Measurements from ENCODE around the gene CTNNBIP1.

The CTNNBIP1 gene

DNA sequence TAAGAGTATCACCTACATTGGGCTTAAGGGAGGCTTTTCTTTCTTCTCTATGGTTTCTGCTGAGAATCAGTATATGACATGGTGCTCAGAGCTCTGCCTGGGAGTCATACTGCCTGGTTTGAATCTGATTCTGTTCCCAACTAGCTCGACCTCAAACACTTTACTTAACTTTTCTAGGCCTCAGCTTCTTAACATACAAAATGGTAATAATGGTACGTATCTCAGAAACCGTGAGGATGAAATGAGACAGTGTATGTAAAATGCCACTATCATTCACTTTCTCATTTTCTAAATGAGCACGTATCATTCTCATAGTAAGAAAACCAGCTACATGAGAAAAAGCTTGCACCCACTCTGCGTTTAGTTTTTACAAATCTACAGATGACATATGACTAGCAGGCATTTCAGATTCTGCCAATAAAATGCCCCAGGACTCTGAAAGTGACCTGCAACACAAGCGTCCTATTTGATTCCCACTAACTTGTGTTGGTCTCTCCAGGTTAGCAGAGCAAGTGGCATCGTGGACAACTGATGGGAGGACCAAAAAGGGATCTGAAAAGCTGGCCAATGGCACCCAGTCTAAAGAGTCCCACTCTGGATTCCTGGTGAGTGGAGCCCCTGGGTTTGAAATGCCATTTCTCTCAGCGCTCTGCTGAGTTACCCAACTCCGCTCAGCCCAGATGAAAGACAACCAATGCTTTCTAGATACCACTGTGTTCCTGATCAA lies 6.1 kb downstream of the CTNNBIP1 start:
- no peak for DNase-seq

DNA sequence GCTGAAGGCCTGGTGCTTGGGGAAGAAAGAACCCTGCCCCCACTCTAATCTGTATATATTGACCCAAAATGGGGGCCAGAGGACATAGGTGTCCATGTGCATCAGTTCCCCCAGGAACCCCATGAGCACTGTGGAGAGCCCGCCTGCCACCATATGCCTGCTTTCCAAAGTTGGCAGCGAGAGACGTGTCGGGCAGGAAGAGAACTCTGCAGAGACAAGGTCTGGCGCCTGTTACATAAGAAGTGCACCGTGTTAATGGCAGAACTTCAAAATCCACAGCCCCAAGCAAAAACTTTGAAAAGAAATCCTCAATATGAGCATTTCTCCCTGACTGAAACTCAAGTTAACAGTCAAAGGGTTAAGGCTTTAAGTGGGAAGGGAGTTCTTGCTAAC lies 8.0 kb downstream of the CTNNBIP1 start:
- no peak for DNase-seq

DNA sequence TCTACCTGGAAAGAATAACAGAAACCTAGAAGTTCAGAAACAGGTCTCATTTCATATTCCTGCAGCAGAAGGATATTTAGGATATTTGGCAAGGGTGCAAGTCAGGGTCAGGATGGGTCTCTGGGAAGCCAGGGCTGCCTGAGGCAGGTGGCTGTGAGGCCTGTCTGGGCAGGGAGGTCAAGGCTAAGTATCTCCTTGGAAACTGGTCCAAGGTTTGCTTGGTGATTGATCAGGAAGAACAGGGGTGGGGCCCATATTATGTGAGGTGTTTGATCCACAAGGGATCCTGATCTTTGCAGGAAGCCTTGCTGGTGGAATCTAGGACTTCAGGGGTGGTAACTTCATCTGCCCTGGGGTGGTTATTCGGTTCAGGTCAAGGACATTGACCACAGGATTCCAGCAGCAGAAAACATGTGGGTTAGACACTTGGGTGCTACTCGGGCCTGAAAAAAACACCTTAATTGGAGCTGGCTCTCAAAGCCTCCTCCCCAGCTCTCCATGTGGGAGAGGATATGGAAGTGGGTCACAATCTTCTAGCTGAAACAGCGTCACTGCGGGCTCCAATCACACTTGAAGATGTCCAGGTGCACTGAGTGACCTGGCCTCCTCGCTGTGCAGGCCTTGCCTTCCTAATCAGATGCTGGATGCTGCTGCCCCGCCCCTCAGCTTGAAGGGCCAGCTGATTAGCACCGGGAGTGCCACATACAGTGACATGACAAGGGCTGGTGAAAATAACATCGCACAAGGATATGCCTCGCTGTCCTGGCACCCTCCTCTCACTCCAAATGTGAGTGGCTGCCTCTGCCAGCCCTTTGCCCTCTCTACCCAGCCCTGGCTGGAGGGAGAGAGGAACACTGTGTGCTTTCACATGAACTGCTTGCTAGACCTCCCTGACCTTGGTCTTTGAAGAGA lies 8.7 kb downstream of the CTNNBIP1 start:
- DNase-seq: no peak

DNA sequence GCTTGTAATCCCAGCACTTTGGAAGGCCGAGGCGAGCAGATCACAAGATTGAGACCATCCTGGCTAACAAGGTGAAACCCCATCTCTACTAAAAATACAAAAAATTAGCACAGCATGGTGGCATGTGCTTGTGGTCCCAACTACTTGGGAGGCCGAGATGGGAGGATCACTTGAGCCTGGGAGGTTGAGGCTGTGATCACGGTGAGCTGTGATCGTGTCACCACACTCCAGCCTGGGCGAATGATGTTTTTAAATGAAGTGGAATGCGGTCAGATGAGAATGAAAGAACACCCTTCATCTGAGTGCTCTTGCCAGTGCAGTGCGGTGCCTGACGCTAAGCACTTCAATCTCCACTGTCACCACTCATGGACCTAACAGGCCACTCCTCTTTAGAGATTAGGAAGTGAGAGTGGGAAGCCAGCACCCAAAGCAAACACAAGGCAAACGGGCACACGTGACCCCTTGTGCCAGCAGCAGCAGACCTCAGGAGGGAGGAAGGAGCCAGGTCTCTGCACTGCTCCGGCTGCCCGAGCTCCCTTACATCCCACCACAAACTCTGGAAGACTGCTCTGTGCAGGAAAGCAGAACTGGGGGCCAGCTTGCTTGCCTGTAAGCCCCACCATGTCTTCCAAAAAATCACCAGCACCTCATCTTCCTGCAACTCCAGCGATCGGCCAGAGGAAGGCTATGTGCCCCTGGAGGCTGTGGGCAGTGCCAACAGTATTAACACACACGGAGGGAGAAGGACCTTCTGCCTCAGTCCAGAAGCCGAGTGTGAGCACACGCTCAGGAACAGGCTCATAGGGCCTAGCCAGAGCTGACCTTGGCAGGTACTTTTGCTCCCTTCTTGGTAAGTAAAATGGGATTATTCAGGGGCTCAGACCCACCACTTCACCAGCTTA lies 9.7 kb downstream of the CTNNBIP1 start:
- no peak for DNase-seq

DNA sequence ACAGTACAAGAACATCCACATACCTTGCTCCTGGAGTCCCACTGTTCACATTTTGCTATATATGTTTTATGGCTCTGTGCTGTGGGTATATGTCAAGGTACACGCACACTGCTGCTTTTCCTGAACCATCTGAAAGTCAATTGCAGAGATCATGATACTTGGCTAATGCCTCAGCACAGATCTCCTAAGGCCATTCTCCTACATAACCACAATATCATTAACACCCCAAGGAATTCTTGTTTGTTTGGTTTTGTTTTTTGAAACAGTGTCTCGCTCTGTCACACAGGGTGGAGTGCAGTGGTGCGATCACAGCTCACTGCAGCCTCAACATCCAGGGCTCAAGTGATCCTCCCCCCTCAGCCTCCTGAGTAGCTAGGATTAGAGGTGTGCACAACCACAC lies 16.0 kb downstream of the CTNNBIP1 start:
- DNase-seq: no peak

DNA sequence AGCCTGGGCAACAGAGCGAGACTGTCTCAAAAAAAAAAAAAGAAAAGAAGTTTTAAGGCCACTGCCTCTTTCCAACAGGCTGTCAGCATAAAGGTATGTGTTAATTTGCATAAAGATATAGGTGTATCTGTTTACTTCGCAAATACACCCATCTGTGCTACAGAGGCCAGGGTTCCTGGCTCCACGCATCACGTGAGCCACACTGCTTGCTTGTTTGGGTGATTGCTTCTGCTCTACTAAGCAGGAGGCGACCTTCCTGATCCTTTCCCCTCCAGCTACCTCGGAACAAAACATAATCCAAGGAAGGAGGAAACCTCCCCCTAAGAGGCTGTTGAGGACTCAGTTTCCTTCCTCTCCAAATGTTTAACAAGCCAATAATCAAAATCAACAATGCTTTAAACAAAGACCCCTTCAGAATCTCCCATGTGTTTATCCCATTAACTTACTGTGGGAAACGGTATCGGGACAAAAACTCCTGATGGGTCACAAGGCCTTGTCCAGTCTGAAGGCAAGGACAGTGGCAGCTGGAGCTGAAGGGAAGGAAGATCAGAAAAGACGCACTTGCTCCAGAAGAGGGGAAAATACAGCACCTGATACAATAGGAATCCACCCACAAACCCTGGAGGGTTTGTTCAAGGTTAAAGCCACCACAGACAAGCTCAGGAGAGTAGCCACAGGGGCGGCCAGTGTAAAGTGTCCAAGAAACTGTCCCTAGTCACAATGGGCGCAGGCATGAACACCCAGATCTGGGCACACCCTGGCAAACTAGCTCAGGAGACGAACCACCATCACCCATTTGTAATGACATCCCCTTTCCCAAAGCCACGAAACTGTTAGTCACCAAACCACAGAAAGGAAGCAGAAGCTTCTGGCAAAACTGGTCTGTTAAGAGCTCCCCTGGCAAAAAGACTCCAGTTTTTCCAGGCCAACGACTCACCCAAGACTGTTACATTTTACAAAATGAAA lies 17.2 kb downstream of the CTNNBIP1 start:
- no peak for DNase-seq

DNA sequence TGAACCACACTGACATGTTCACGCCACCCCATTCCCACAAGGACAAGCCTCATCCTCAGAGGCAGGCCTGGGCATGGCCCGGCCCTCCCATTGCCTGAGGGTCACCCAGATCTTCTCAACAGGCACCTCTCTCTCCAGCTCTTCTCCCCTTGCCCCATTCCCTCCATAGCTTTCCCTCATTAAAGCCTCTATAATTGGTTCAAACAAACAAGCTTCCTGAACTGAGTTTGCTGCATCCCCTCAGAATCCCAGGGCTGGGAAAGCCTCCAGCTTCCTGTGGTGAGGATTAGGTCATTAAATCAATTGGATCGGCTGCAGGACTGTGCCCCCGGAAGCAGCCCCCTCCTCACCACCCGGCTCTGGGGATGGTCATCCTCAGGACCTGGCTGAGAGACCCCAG lies 18.9 kb downstream of the CTNNBIP1 start:
- no peak for DNase-seq

DNA sequence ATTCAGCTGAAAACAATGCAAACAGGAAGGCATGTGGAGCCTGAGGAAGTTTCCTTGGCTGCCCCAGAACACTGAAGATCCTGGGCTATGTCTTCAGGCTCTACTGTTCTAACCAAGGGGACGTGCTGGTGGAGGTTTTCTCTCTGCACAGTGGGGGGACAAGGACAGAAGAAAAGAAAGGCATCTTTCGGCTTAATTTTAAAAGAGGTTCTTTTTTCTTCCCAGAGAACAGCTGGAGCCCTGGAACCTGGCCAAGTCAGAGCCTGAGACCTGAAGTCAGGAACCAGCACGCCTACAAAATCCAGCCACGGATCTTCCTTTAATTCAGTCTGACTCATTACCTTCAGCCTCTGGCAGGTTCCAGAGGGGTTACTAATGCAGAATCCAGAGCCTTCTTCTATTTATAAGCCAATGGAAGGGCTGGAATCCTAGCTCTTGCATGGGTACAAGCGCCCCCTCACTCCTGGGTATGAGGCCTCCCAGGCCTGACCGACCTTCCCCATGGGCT lies 19.8 kb downstream of the CTNNBIP1 start:
- peak; percentile 38 for DNase-seq

DNA sequence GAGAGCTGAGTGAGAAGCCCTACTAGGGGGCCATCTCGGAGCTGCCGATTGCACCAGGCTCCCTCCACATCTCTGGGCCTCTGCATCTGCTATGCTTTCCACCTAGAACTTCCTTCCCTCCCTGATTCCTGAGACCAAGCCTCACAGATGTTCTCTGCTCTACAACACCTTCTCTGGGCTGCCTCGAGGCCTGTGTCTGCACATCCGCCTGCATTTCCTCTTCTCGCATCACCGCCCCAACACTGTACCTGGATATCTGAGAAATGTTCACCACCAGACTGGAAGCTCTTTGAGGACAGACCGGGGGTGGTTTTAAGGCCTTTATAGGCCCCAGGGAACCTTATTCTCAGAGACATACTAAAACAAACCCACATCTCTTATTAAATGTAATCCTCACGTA lies 20.7 kb downstream of the CTNNBIP1 start:
- no peak for DNase-seq

DNA sequence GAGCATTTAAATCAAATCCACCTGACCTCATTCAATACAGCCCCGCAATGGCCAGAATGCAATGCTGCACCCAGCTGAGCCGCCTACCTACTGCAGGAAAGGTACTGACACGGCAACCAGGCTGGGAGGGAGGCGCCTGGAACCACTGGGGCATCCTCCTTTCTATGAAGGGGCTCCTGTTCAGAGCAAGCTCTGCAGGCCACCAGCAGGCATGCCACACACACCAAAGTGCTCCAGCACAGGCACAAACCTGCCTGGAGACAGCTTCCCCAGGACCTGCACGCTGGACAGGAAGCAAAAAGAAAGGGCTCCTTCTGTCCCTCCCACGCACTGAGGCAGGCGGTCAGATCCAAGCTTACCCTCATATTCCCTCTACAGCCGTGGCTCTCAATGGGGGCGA lies 21.2 kb downstream of the CTNNBIP1 start:
- DNase-seq: no peak

DNA sequence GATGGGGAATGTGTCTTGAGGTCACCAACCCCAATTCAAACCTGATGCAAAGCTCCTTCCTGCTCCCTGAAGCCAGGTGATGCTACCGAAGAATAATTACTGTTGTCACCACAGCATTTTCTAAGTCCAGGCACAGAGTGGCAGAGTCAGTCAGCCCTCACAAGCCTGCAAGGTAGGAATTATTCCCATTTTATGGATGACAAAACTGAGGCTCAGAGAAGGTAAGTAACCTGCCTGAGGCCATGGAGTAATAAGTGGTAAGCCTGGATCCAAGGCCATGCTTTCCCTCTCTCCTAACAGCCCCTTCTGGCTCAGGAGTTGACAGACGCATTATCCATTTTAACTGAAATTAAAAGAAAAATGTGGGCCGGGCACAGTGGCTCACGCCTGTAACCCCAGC lies 23.0 kb downstream of the CTNNBIP1 start:
- no peak for DNase-seq

DNA sequence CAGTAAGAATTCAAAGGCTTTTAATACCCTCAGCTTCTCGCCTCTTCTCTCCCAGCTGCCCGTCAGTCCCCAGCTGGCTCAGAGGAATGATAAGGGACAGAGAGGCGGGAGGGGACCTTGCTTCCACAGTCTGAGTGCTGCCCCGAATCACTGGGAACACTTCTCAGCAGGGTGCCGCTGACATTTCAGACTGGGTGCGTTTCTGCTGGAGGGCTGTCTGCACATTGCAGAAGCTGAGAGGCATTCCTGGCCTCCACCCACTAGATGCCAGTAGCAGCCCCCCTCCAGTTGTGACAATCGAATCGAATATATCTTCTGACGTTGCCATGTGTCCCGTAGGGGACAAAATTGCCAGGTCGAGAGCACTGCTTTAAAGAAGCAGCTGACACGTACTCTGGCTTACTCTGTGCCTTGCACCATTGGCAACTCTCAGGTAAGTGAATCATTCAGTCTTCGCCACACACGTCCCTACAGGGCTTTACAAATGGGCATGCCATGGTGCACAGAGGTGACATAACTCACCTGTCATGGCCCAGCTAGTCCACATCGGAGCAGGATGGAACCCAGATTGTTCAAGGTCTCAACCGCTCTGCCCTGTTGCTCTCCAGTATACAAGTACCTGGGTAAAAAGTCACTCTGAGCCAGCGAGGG lies 23.9 kb downstream of the CTNNBIP1 start:
- DNase-seq: no peak

DNA sequence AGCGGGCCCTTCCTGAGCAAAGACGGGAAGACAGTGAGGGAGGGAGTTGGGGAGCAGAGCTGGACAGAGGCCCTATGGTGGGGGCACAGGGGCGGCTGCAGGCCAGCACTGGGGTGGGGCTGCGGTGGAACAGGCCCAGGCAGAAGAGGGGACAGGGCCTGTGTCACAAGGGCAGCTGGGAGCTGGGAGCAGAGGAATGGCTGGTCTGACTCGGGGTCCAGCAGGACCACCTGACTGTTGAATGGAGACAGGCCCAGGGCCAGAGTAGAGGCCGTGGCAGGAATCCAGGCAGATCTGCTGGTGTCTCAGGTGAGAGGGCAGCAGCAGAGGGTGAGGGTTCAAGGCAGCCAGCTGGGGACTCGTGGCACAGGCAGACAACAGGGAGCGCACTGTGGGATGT lies 25.3 kb downstream of the CTNNBIP1 start:
- no peak for DNase-seq

DNA sequence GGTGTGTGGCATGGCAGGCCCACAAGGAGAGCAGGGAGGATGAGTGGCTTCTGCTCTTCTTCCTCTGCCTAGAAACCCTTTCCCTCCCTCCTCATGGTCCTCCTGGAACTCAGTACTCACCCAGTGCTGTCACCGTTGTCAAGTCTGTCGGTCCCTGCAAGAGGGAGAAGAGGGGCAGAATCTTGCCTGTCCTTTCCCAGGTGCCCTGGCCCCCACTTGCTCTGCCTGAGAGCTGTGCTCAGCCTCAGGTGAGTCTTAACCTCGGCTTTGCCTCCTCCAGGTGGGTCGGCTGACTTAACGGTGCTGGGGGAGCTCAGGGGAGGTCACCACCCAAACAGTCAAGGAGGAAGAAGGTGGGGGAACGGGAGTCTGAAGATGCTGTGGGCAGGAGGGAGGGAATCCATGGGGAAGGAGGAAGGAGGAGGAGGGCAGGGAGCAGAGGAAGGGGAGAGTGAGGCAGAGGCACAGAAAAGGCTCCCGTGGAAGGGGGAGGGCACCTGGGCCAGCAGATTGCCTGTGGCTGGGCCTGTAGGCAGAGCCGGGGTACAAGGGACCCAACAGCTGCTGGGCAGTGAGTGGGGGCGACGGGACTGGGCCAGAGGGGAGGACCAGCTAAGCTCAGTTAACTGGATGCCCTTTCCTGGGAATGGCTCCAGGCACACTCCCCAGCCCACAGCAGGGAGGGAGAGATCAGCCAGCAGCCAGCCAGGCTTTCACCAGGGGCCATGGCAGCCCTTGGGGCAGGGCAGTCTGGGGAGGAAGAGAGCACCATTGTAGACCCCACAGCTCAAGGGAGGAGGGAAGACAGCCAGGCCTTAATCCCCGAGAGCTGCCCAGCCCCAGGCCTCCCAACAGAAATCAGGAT lies 26.3 kb downstream of the CTNNBIP1 start:
- no peak for DNase-seq

DNA sequence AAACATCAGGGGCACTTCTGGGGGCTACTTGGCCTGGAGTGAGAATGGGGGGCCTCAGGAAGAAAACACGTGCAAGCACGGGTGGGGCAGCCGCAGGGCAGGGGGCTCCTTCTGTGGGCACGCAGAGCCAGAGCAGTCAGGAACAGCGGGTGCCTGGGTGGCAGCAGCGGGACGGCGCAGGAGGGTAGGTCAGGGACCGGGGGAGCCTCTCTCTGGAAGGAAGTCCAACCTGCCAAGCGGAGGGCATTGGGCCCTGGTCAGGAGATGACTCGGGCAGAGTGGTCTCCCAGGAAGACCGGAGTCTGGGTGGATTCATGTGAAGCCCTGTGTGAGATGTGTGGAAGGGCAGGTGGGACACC lies 27.1 kb downstream of the CTNNBIP1 start:
- DNase-seq: no peak

DNA sequence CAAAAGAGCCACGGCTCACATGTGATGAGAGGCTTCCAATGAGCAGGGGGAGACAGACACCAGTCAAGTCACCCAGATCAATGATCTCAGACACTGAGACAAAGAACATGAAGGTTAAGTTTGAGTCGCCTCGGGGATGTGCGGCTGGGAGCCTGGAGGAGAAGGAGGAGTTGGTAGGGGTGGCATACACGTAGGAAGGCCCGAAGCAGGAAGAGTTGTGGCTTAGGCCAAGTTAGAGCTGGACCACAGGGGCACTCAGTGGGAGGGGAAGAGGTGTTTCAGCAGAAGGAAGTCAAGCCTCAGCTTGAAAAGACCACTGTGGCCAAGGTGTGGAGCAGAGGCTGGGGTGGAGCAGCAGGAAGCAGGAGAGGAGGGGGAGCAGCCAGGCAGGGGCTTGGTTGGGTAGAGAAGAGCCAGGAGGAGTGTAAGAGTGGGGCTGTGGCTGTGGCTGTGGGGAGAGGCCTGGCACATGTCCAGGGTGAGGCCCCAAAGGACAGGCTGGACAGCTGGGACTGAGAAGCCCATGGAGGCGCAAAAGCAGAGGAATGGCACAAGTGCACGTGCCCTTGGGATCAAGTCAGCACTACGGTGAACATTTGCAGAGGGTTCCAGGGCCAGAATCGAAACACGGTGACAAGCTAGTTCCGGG lies 27.6 kb downstream of the CTNNBIP1 start:
- no peak for DNase-seq

DNA sequence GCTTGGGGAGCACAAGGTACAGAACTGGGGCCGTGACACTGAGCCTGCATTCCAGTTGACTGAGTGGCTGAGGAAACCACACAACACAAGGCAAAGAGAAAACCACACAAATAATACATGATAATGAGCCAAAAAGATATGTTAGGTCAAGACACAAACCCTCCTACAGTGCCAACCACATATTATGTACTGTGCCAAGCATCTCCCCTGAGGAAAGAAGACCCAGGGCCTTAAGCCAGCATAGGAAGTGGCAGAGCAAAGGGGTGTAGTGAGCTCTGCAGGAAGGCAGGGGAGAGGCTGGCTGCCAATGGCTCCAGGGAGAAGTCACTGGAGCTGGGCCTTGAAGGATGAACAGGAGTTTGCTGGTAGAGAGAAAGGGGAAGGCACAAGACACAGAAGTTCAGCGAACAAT lies 28.2 kb downstream of the CTNNBIP1 start:
- DNase-seq: no peak

DNA sequence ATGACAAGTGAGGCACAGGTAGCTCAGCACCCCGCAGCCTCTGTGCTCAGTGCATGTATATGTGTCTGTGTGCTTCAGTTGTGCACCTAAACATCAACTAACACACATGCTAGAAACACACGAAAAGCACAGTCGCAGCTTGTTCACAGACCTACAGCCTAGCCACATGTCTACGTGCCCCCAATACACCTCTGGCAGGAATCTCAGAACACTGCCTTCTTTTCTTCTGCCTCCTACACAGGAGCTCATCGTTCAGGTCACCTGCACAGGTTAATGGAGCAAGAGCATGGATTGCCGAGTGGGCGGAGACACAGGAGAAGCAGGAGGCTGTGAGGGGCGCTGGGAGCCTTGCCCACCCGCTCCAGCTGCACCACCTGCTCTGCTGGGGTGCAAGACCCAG lies 31.7 kb downstream of the CTNNBIP1 start:
- no peak for DNase-seq

DNA sequence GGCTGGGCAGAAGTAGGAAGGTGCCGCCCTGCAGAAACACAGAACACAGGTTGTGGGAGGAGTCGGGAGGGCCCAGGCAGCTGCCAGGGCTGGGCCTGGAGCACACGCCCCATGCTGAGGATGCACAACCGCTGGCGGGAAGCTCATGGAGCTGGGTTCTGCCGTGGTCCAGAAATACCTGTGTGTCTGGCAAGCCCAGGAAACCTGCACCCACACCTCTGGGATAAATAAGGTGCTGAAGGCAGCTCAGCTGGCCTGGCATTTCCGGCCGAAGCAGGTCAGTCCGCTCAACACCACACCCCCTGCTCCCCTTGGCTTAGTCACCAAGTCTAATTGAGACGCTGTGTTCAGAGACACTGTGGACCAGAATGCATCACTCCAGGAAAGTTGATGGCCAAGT lies 32.1 kb downstream of the CTNNBIP1 start:
- no peak for DNase-seq

DNA sequence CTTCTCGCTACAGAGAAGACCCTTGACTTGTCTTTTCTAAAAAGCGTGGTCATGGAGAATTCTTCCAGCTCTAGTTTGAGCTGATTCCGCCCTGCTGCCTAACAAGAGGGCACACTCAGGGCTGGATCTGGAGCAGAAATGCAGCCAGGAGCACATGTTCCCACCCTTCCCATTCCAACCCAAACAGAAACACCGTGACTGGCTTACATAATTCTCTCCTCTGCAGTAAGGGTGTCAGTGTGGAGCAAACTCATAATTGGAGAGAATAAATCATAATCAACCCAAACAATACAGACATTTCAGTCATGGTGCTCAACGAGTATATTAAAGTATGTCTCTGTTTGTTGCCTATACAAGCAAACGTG lies 34.5 kb downstream of the CTNNBIP1 start:
- no peak for DNase-seq
